ENCODE data around the gene PI4K2B. TPM values are rescaled to one million over a fixed set of nuclear protein-coding genes. Genes with fewer than 3 reads are reported as not detected.

Gene PI4K2B
- total RNA-seq, 1 experiment from 2014 or later: 10.3 TPM

DNA sequence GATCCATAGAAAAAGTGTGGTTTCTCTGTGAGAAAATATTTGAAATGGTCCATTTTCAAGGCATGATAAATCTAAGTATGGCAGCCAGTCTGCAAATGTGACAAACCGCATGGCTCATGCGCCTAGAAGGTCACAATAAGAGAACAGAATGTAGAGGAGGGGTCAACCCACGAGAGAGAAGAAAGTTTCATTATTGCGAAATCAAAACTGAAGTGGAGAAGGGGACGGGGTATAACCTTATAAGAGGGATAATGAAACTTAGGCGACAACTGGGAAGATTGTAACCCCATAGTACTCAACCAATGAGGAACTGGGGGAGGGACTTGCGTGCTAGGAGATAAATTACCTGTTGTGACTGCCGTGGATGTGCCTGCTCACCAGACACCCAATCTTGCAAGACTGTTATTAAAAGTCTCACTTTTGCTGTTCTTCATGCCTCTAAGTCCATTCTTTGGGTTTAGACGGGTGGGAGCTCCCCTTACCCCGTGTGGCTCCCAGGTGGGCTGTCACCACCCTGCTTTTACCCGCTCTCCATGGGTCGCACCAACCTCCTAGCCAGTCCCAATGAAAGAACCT is 57.4 kb downstream of the PI4K2B start:
- TF ChIP-seq, protein P1, sequence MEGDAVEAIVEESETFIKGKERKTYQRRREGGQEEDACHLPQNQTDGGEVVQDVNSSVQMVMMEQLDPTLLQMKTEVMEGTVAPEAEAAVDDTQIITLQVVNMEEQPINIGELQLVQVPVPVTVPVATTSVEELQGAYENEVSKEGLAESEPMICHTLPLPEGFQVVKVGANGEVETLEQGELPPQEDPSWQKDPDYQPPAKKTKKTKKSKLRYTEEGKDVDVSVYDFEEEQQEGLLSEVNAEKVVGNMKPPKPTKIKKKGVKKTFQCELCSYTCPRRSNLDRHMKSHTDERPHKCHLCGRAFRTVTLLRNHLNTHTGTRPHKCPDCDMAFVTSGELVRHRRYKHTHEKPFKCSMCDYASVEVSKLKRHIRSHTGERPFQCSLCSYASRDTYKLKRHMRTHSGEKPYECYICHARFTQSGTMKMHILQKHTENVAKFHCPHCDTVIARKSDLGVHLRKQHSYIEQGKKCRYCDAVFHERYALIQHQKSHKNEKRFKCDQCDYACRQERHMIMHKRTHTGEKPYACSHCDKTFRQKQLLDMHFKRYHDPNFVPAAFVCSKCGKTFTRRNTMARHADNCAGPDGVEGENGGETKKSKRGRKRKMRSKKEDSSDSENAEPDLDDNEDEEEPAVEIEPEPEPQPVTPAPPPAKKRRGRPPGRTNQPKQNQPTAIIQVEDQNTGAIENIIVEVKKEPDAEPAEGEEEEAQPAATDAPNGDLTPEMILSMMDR (conservative IDR thresholded peaks at IDR 0.05): no peak
- H3K4me2 ChIP-seq (ENCODE audit: insufficient read depth, insufficient read length, low read length): no peak overlapping the region
- no peaks in the 10 kb centered on the region for H3K9me3 ChIP-seq (ENCODE audit: control insufficient read depth, low read depth, low read length)
- no peak overlapping the region for H3K14ac ChIP-seq (ENCODE audit: insufficient read depth, low read length)
- Mint-ChIP-seq H3K4me3 (no peak overlapping the region), H3K4me1 (0 out of 4 replicates have a peak, but pooled peaks cover 0 to 5% of the 10 kb centered on the region in 2 experiments), H3K36me3 (ENCODE audit: insufficient read depth in 1 of 3, low read depth in 3 of 3) (peaks cover 0 to 6% (median 3%) of the 10 kb centered on the region in 3 experiments; a peak in 4 of 7 replicates), H3K27me3 (ENCODE audit: low read depth) (peaks cover 7% of the 10 kb centered on the region), H3K9me3 (peaks cover 7 to 9% of the 10 kb centered on the region in 2 experiments; a peak in 3 of 5 replicates), H3K27ac (no peak overlapping the region)
- H2AK5ac ChIP-seq (ENCODE audit: insufficient read length, low read length): no peak overlapping the region
- no peak overlapping the region for H3K9ac ChIP-seq (ENCODE audit: extremely low read depth, insufficient read length, low read length)
- no peak overlapping the region for H3K27ac ChIP-seq (ENCODE audit: insufficient read length, low read depth, low read length)
- no peak overlapping the region for H2BK12ac ChIP-seq (ENCODE audit: insufficient read length, low read depth, low read length)
- no peak overlapping the region for H3K56ac ChIP-seq (ENCODE audit: insufficient read length, low read depth, low read length)
- H4K5ac ChIP-seq (ENCODE audit: insufficient read length, low read depth, low read length): no peak overlapping the region
- no peak overlapping the region for H2BK120ac ChIP-seq (ENCODE audit: low read depth, low read length, poor library complexity, severe bottlenecking)
- WGBS (ENCODE audit: extremely low coverage, insufficient read length, low lambda C conversion rate): no CpG with 5 or more reads among the region's 12 CpGs
- H2AFZ ChIP-seq (ENCODE audit: low read length): no peak overlapping the region
- H3K4me1 ChIP-seq (ENCODE audit: insufficient read depth, low read length): no peaks in the 10 kb centered on the region
- no peak for DNase-seq
- no peak overlapping the region for H3K23ac ChIP-seq (ENCODE audit: insufficient read length, low read depth, low read length)
- no peaks in the 10 kb centered on the region for H3K27me3 ChIP-seq (ENCODE audit: insufficient read depth, low read length)
- no peak overlapping the region for H2BK15ac ChIP-seq (ENCODE audit: low read depth, low read length)
- H3T11ph ChIP-seq (ENCODE audit: low read length): no peak overlapping the region
- no peak overlapping the region for H3K4ac ChIP-seq (ENCODE audit: low read depth, low read length)
- no peak overlapping the region for H4K91ac ChIP-seq (ENCODE audit: insufficient read length, low read depth, low read length)
- H3K79me2 ChIP-seq (ENCODE audit: insufficient read depth, low read length): no peaks in the 10 kb centered on the region
- no peaks in the 10 kb centered on the region for H3K23me2 ChIP-seq (ENCODE audit: insufficient read length, low read depth, low read length, poor library complexity, severe bottlenecking)
- no peak overlapping the region for H4K8ac ChIP-seq (replicated peaks; ENCODE audit: insufficient read length, low read depth, low read length)
- no peak overlapping the region for H2BK5ac ChIP-seq (ENCODE audit: insufficient read length, low read length)
- no peaks in the 10 kb centered on the region for H4K20me1 ChIP-seq (ENCODE audit: control insufficient read depth, insufficient read depth, insufficient read length)
- no peak overlapping the region for H3K18ac ChIP-seq (ENCODE audit: insufficient read length, low read depth, low read length)
- no peak overlapping the region for H2BK20ac ChIP-seq (ENCODE audit: low read depth, low read length, poor library complexity, severe bottlenecking)
- no peaks in the 10 kb centered on the region for H3K79me1 ChIP-seq (ENCODE audit: insufficient read depth, low read depth, low read length, poor library complexity, severe bottlenecking)

All from H9 (cell line).